GM12878 (cell line): ENCODE measurements around the gene MOB2. TPM values are rescaled to one million over a fixed set of nuclear protein-coding genes. Genes with fewer than 3 reads are reported as not detected.

Experiments used
- ATAC-seq: fragments of 200-7000 bp; cut with Tn5 transposase; 3 replicates; pipeline ENCODE4 v1.9.1; 2020; ENCODE audit warnings: mild to moderate bottlenecking, moderate library complexity
- BruUV-seq: library from RNA; stranded (reverse); fragments of 400-500 nt; replicated peaks from 2 replicates; lab custom pipeline; 2021; lab: Mats Ljungman, UMichigan
- CTCF ChIA-PET: fragments of 300-600 bp; sonication (Branson Sonifier 250); formaldehyde crosslinking; extraction: SDS; loops from one replicate; lab custom pipeline; 2021; ENCODE audit warnings: inconsistent platforms; lab: Yijun Ruan, JAX
- POLR2A ChIA-PET: fragments of 350-600 bp; formaldehyde crosslinking; extraction: SDS; loops from one replicate; lab custom pipeline; 2021; ENCODE audit warnings: inconsistent platforms; lab: Charles Lee
- RAD21 ChIA-PET: fragments of 300-600 bp; sonication (Branson Sonifier 250); formaldehyde crosslinking; loops from one replicate; lab custom pipeline; 2023; ENCODE audit warnings: antibody characterized with exemption; ENCODE audit not compliant: unreplicated experiment; lab: Charles Lee
- SMC1A ChIA-PET: fragments of 300-600 bp; sonication (Branson Sonifier 250); formaldehyde crosslinking; loops from one replicate; lab custom pipeline; 2023; ENCODE audit not compliant: unreplicated experiment, uncharacterized antibody; lab: Charles Lee
- DNase-seq: peaks from one replicate; pipeline ENCODE4 v3.0.0-alpha.2; 2011; ENCODE audit warnings: low read depth, low spot score
- FAIRE-seq: peaks from 3 replicates; lab custom pipeline; 2011; peaks lifted over from hg19 to GRCh38; lab: Jason Lieb, UNC
- H2AFZ ChIP-seq: 2 replicates; pipeline ENCODE4 v1.6.0; 2011; ENCODE audit warnings: low read depth, low read length, control low read depth; ENCODE audit not compliant: control insufficient read depth
- H3K27ac ChIP-seq: 2 replicates; pipeline ENCODE4 v1.5.1; 2011; ENCODE audit warnings: control low read depth; ENCODE audit not compliant: control insufficient read depth, insufficient read depth
- H3K27me3 ChIP-seq, 2 experiments: replicated peaks in 1 of 2; 2 replicates each; pipeline versions ENCODE4 v1.6.0 to v1.6.1; 2011; ENCODE audit warnings: low read length in 1 of 2; ENCODE audit not compliant: control insufficient read depth in 2 of 2, insufficient read depth in 2 of 2
- H3K36me3 ChIP-seq, 2 experiments: 2 replicates each; pipeline ENCODE4 v1.5.1; 2011; ENCODE audit warnings: low read length in 1 of 2; ENCODE audit not compliant: control insufficient read depth in 2 of 2, insufficient read depth in 2 of 2
- H3K4me1 ChIP-seq: 2 replicates; pipeline ENCODE4 v1.6.1; 2011; ENCODE audit warnings: mild to moderate bottlenecking, low read length, moderate library complexity, mixed read lengths; ENCODE audit not compliant: control insufficient read depth, insufficient read depth
- H3K4me2 ChIP-seq: 2 replicates; pipeline ENCODE4 v1.6.0; 2011; ENCODE audit warnings: control low read depth; ENCODE audit not compliant: control insufficient read depth, insufficient read depth
- H3K4me3 ChIP-seq: fragments of 200-600 bp; sonication (generic); 2 replicates; pipeline ENCODE4 v1.5.1; 2016
- H3K79me2 ChIP-seq: 2 replicates; pipeline ENCODE4 v1.6.0; 2011; ENCODE audit warnings: low read length; ENCODE audit not compliant: control insufficient read depth, insufficient read depth
- H3K9ac ChIP-seq: 2 replicates; pipeline ENCODE4 v1.8.0; 2011; ENCODE audit warnings: low read length, control low read depth, mixed read lengths; ENCODE audit not compliant: control insufficient read depth, insufficient read depth
- H3K9me3 ChIP-seq: replicated peaks from 3 replicates; pipeline ENCODE4 v1.5.1; 2011; ENCODE audit warnings: mild to moderate bottlenecking, low read length; ENCODE audit not compliant: control insufficient read depth, insufficient read depth
- H4K20me1 ChIP-seq: 2 replicates; pipeline ENCODE4 v1.6.0; 2011; ENCODE audit not compliant: control insufficient read depth, insufficient read depth
- CUX1 ChIP-seq: IDR thresholded peaks from 2 replicates; pipeline ENCODE4 v1.6.1; 2012; ENCODE audit warnings: improper control_type of control experiment, low read depth, low read length; ENCODE audit not compliant: insufficient replicate concordance
- GATAD2B ChIP-seq: fragments of 450-650 bp; conservative IDR thresholded peaks from 2 replicates; pipeline ENCODE4 v1.6.1; 2017; ENCODE audit warnings: low read depth, mild to moderate bottlenecking, moderate library complexity
- MTA3 ChIP-seq: IDR thresholded peaks from 2 replicates; pipeline ENCODE4 v1.6.1; 2012; ENCODE audit warnings: low read length, inconsistent platforms, borderline replicate concordance
- NR2C2 ChIP-seq: IDR thresholded peaks from 2 replicates; pipeline ENCODE4 v1.6.1; 2011; ENCODE audit warnings: borderline replicate concordance, low read depth; ENCODE audit not compliant: control insufficient read depth, insufficient read length
- RAD21 ChIP-seq: IDR thresholded peaks from 2 replicates; pipeline ENCODE4 v1.6.1; 2011; ENCODE audit warnings: mild to moderate bottlenecking, low read depth, low read length, moderate library complexity; ENCODE audit not compliant: insufficient read depth
- RCOR1 ChIP-seq: conservative IDR thresholded peaks from 2 replicates; pipeline ENCODE4 v1.6.1; 2012; ENCODE audit warnings: low read depth, low read length, improper control_type of control experiment
- SUZ12 ChIP-seq: fragments of 200-600 bp; sonication (generic); IDR thresholded peaks from one replicate; pipeline ENCODE4 v1.6.1; 2018; ENCODE audit warnings: antibody characterized with exemption, mild to moderate bottlenecking; ENCODE audit not compliant: unreplicated experiment
- WGBS: methylation state at CpG from one replicate; pipeline ENCODE4 v1.1.6; 2016; ENCODE audit warnings: low lambda C conversion rate; ENCODE audit not compliant: insufficient replicate concordance, insufficient coverage; ENCODE audit errors: missing lambda C conversion rate; 5-methylcytosine and 5-hydroxymethylcytosine counted together
- in situ Hi-C: fragments of 300-500 bp; cut with MboI; formaldehyde crosslinking; loops from 9 replicates; pipeline ENCODE4 v1.14.3; 2018; ENCODE audit warnings: mixed read lengths
- intact Hi-C: fragments of 100-400 bp; cut with micrococcal nuclease; formaldehyde crosslinking; loops from one replicate; pipeline ENCODE4 v1.14.2; 2022; ENCODE audit not compliant: unreplicated experiment
- polyA plus RNA-seq, 11 experiments: library from polyadenylated mRNA; depleted of rRNA in 4 of 11; unstranded in 6 of 11; stranded (reverse) in 5 of 11; fragments of >200 nt; fragmentation: Nextera tagmentation in 4 of 11; fragmentation: Illumina TruSeq in 1 of 11; extraction: Ambion mirVana in 4 of 11; extraction: Trizol in 1 of 11; gene quantifications; 1 replicate in 1 of 11; 2 replicates in 10 of 11; pipeline versions ENCODE4 v1.2.1 to v1.2.3, GENCODE V29; 2011 to 2016; ENCODE audit warnings: inconsistent platforms in 2 of 11, missing spikeins in 2 of 11, low read depth in 1 of 11
- total RNA-seq, 4 experiments: library from RNA; depleted of rRNA in 3 of 4; stranded (reverse); fragments of >200 nt in 3 of 4; fragmentation: Illumina TruSeq in 1 of 4; extraction: Trizol in 1 of 4; gene quantifications; 2 replicates each; pipeline versions ENCODE4 v1.2.1 to v1.2.3, GENCODE V29; 2013 to 2021

Gene MOB2
- total and polyA plus RNA-seq, 10 of the 15 experiments (the other 5 are each of a cell fraction or from before 2014, with no cell fraction given): 0.10 to 34.6 (median 15.5) TPM

GRCh38 chr11:1478544-1478943 lies 8.0 kb downstream of the MOB2 start (continued):
- TF ChIP-seq CUX1: no peak
- no peak for TF ChIP-seq RCOR1
- no peak for TF ChIP-seq SUZ12
- no peak for TF ChIP-seq MTA3
- no peak for TF ChIP-seq GATAD2B

- Histone ChIP-seq H2AFZ (no peak overlapping the region), H3K27ac (no peak overlapping the region), H3K79me2 (no peaks in the 10 kb centered on the region), H4K20me1 (no peaks in the 10 kb centered on the region), H3K9me3 (no peaks in the 10 kb centered on the region), H3K4me1 (no peaks in the 10 kb centered on the region), H3K27me3 (no peaks in the 10 kb centered on the region), H3K4me3 (no peak overlapping the region), H3K9ac (no peak overlapping the region), H3K4me2 (no peak overlapping the region), H3K36me3 (peaks cover 0 to 13% of the 10 kb centered on the region in 2 experiments; a peak in 2 of 4 replicates)
- in situ Hi-C loops (no loop called here), intact Hi-C loops (no loop called here)
- no TSS peak for BruUV-seq
- no peak for DNase-seq
- 93% methylated on average over 13 of the region's 13 CpGs for WGBS
- POLR2A ChIA-PET: no interaction called here
- SMC1A ChIA-PET: no interaction called here
- FAIRE-seq: no peak
- TF ChIP-seq RAD21 (no peak), NR2C2 (no peak)
- RAD21 ChIA-PET: no interaction called here
- no peak for ATAC-seq
- CTCF ChIA-PET: no interaction called here
Measured at GRCh38 chr11:1478011-1478410, 8.6 kb downstream of the MOB2 start.
